Smooth muscle cell (in vitro differentiated cells): ENCODE results near the gene BMF. TPM values are rescaled to one million over a fixed set of nuclear protein-coding genes. Genes with fewer than 3 reads are reported as not detected.
A peak's percentile ranks its signal among the peaks of the same experiment; 100 is the strongest.

Source experiments
- DNase-seq: peaks from one replicate; lab custom pipeline; 2025; ENCODE audit not compliant: unreplicated experiment; lab: John Stamatoyannopoulos, UW
- H2AFZ ChIP-seq: fragments of 200-600 bp; sonication (generic); 2 replicates; pipeline ENCODE4 v1.6.0; 2016; ENCODE audit warnings: antibody characterized with exemption, low read depth, mild to moderate bottlenecking
- H3F3A ChIP-seq: fragments of 200-600 bp; sonication (generic); 2 replicates; pipeline ENCODE4 v1.6.0; 2017; ENCODE audit warnings: antibody characterized with exemption, low read depth
- H3K27ac ChIP-seq: fragments of 200-600 bp; sonication (generic); 2 replicates; pipeline ENCODE4 v1.5.1; 2016; ENCODE audit warnings: low read depth, mild to moderate bottlenecking
- H3K27me3 ChIP-seq: fragments of 200-600 bp; sonication (generic); 2 replicates; pipeline ENCODE4 v1.6.1; 2016; ENCODE audit warnings: low read depth, mild to moderate bottlenecking
- H3K36me3 ChIP-seq: fragments of 200-600 bp; sonication (generic); 2 replicates; pipeline ENCODE4 v1.5.1; 2016; ENCODE audit warnings: low read depth
- H3K4me1 ChIP-seq: fragments of 200-600 bp; sonication (generic); 2 replicates; pipeline ENCODE4 v1.5.1; 2016; ENCODE audit warnings: low read depth
- H3K4me2 ChIP-seq: fragments of 200-600 bp; sonication (generic); 2 replicates; pipeline ENCODE4 v1.6.0; 2016; ENCODE audit warnings: mild to moderate bottlenecking
- H3K4me3 ChIP-seq: fragments of 200-600 bp; sonication (generic); 2 replicates; pipeline ENCODE4 v1.5.1; 2016; ENCODE audit warnings: mild to moderate bottlenecking
- H3K79me2 ChIP-seq: fragments of 200-600 bp; sonication (generic); 2 replicates; pipeline ENCODE4 v1.6.0; 2016; ENCODE audit warnings: low read depth, mild to moderate bottlenecking
- H3K9ac ChIP-seq: fragments of 200-600 bp; sonication (generic); 2 replicates; pipeline ENCODE4 v1.6.0; 2016; ENCODE audit warnings: low read depth
- H3K9me3 ChIP-seq: fragments of 200-600 bp; sonication (generic); replicated peaks from 2 replicates; pipeline ENCODE4 v1.5.1; 2016; ENCODE audit warnings: low read depth
- H4K20me1 ChIP-seq: fragments of 200-600 bp; sonication (generic); 2 replicates; pipeline ENCODE4 v1.6.0; 2016; ENCODE audit warnings: low read depth
- CTCF ChIP-seq: fragments of 200-600 bp; sonication (generic); IDR thresholded peaks from 2 replicates; pipeline ENCODE4 v1.5.1; 2017; ENCODE audit warnings: borderline replicate concordance, mild to moderate bottlenecking, antibody characterized with exemption; ENCODE audit not compliant: insufficient read depth, poor library complexity, severe bottlenecking
- WGBS: methylation state at CpG from one replicate; pipeline ENCODE4 v1.1.7; 2016; ENCODE audit warnings: low lambda C conversion rate; 5-methylcytosine and 5-hydroxymethylcytosine counted together
- polyA plus RNA-seq: library from polyadenylated mRNA; unstranded; fragments of >200 nt; fragmentation: Nextera tagmentation; extraction: Ambion mirVana; gene quantifications from 2 replicates; pipeline ENCODE4 v1.2.1, GENCODE V29; 2016
- total RNA-seq: library from RNA; depleted of rRNA; stranded (reverse); fragments of >200 nt; gene quantifications from 2 replicates; pipeline ENCODE4 v1.2.3, GENCODE V29; 2014

The BMF gene
- total and polyA plus RNA-seq, 2 experiments from 2014 or later = 3.6 to 9.1 TPM

- H3K79me2 ChIP-seq = peaks cover 5% of the 10 kb centered on the region
- no peaks in the 10 kb centered on the region for H3K27me3 ChIP-seq
- peaks cover 23% of the 10 kb centered on the region for H3F3A ChIP-seq
- no peaks in the 10 kb centered on the region for H3K36me3 ChIP-seq
- 4% methylated on average over 12 of the region's 12 CpGs for WGBS
- DNase-seq = peak; percentile 61
- H3K27ac ChIP-seq = peak overlapping the region; percentile 99
- no peaks in the 10 kb centered on the region for H3K9me3 ChIP-seq
- H3K4me3 ChIP-seq = peak overlapping the region; percentile 26
- peaks cover 42% of the 10 kb centered on the region for H3K4me1 ChIP-seq
- H4K20me1 ChIP-seq = no peaks in the 10 kb centered on the region
- no peak overlapping the region for H2AFZ ChIP-seq
- H3K9ac ChIP-seq = peak overlapping the region; percentile 84
- no peak for TF ChIP-seq CTCF
- H3K4me2 ChIP-seq = peak overlapping the region; percentile 77
Measured at GRCh38 chr15:40098489-40099261, 10.0 kb downstream of the BMF start.

GRCh38 chr15:40097968-40098476, 10.7 kb downstream of the BMF start:
- peak overlapping the region; percentile 99 for H3K27ac ChIP-seq
- H3K9me3 ChIP-seq = no peaks in the 10 kb centered on the region
- H3K27me3 ChIP-seq = no peaks in the 10 kb centered on the region
- no peaks in the 10 kb centered on the region for H3K36me3 ChIP-seq
- no peak overlapping the region for H3K4me3 ChIP-seq
- 57% methylated on average over 10 of the region's 10 CpGs for whole genome bisulfite sequencing
- H3K4me1 ChIP-seq = peaks cover 42% of the 10 kb centered on the region
- H4K20me1 ChIP-seq = no peaks in the 10 kb centered on the region
- H3K9ac ChIP-seq = peak overlapping the region; percentile 77
- peaks cover 5% of the 10 kb centered on the region for H3K79me2 ChIP-seq
- H3K4me2 ChIP-seq = peak overlapping the region; percentile 77
- H2AFZ ChIP-seq = no peak overlapping the region
- DNase-seq = no peak
- peaks cover 23% of the 10 kb centered on the region for H3F3A ChIP-seq
- TF ChIP-seq CTCF = no peak

GRCh38 chr15:40097096-40097967, 11.3 kb downstream of the BMF start:
- H3F3A ChIP-seq = peaks cover 23% of the 10 kb centered on the region
- TF ChIP-seq CTCF = no peak
- H4K20me1 ChIP-seq = no peaks in the 10 kb centered on the region
- WGBS = 72% methylated on average over 10 of the region's 10 CpGs
- H3K27me3 ChIP-seq = no peaks in the 10 kb centered on the region
- no peak overlapping the region for H2AFZ ChIP-seq
- DNase-seq = no peak
- no peak overlapping the region for H3K4me3 ChIP-seq
- peak overlapping the region; percentile 77 for H3K4me2 ChIP-seq
- H3K36me3 ChIP-seq = no peaks in the 10 kb centered on the region
- H3K27ac ChIP-seq = peak overlapping the region; percentile 99
- H3K9me3 ChIP-seq = no peaks in the 10 kb centered on the region
- peaks cover 42% of the 10 kb centered on the region for H3K4me1 ChIP-seq
- H3K9ac ChIP-seq = peak overlapping the region; percentile 77
- peaks cover 5% of the 10 kb centered on the region for H3K79me2 ChIP-seq
